Prostate gland (tissue), 2 donors: Measurements from ENCODE around the gene NKX2-4.

Source experiments
- CTCF ChIP-seq, 4 experiments: fragments of 200-600 bp in 2 of 4; fragments of 450-650 bp in 2 of 4; sonication (generic) in 2 of 4; IDR thresholded peaks; 1 replicate in 3 of 4; 2 replicates in 1 of 4; pipeline ENCODE4 v1.5.1; 2016 to 2019; ENCODE audit warnings: antibody characterized with exemption in 4 of 4, mild to moderate bottlenecking in 2 of 4, moderate library complexity in 2 of 4
- POLR2A ChIP-seq: fragments of 450-650 bp; IDR thresholded peaks from one replicate; pipeline ENCODE4 v1.6.1; 2016; ENCODE audit warnings: antibody characterized with exemption, mild to moderate bottlenecking

DNA sequence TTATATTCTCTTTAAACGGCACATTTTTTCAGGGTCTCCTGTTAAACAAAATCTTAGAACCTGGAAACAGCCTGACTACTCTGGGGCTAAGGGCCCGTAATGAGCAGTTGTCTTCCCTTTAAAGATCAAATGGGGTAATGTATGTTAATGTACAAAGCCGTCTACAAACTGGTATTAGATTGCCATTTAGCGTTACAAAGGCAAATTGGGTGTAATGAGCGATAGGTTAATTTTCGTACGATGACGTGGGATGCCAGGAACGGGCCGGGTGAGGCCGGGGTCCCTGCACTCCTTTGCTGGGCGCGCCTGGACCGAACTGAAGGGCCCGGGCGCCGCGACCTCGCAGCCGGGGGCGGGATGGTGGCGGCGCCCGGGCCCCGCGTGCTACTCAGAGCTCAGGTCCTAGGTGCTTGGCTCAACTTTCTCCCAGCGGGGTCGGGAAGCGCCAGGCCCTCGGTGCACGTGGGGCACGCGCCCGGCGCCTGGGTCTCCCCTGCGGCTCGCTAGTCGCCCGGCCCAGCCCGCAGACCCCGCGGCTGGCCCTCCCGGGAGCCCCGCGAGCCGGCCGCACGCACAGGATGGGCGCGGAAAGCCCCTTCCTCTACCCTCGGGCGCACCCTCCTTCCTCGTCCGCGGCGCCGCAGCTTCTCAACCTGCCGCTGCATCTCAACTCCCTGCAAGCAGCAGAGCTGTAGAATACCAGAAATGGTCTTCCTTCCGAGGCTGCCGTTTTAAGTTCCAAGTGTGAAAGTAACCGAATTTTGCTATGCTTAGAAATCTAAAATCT, 5.9 kb downstream of the NKX2-4 start:
- no peak for TF ChIP-seq POLR2A
- no peak for TF ChIP-seq CTCF (IDR thresholded peaks at IDR 0.05)
